T-helper 9 cell (primary cell): Measurements from ENCODE around the gene F5.
"Not testable (repeated sequence)": the region's sequence is repeated elsewhere in the genome, so short reads cannot be mapped to it uniquely, and the experiment has no call there.

Experiments
- DNase-seq: peaks from one replicate; pipeline ENCODE4 v3.0.0-alpha.2; 2020

The F5 gene

GRCh38 chr1:169508432-169509338 lies 77.6 kb downstream of the F5 start:
- DNase-seq: no peak

GRCh38 chr1:169507413-169507812 lies 78.9 kb downstream of the F5 start:
- DNase-seq: no peak

GRCh38 chr1:169503601-169504000 lies 82.7 kb downstream of the F5 start:
- DNase-seq: not testable (repeated sequence)

GRCh38 chr1:169499807-169500206 lies 86.5 kb downstream of the F5 start:
- DNase-seq: no peak

- DNase-seq: no peak
Measured at GRCh38 chr1:169497317-169497716, 89.0 kb downstream of the F5 start.

- no peak for DNase-seq
Measured at GRCh38 chr1:169495916-169496315, 90.4 kb downstream of the F5 start.

- no peak for DNase-seq
Measured at GRCh38 chr1:169495046-169495775, 91.1 kb downstream of the F5 start.

- no peak for DNase-seq
Measured at GRCh38 chr1:169494343-169494742, 91.9 kb downstream of the F5 start.

- no peak for DNase-seq
Measured at GRCh38 chr1:169493251-169493650, 93.0 kb downstream of the F5 start.

GRCh38 chr1:169491845-169492281 lies 94.4 kb downstream of the F5 start:
- no peak for DNase-seq

GRCh38 chr1:169488157-169488556 lies 98.1 kb downstream of the F5 start:
- DNase-seq: no peak

GRCh38 chr1:169487561-169487960 lies 98.7 kb downstream of the F5 start:
- DNase-seq: no peak

- DNase-seq: no peak
Measured at GRCh38 chr1:169487133-169487532, 99.1 kb downstream of the F5 start.

- DNase-seq: no peak
Measured at GRCh38 chr1:169486281-169487051, 99.8 kb downstream of the F5 start.

GRCh38 chr1:169485431-169486280 lies 100.6 kb downstream of the F5 start, which contains the start of gene SLC19A2:
SLC19A2 (minus strand) TSS chr1:169485944; CDS start chr1:169485766, 178 bp downstream.
- DNase-seq: peak; percentile 88

- DNase-seq: peak; percentile 7
Measured at GRCh38 chr1:169484683-169485430, 101.4 kb downstream of the F5 start.

- DNase-seq: no peak
Measured at GRCh38 chr1:169484101-169484500, 102.2 kb downstream of the F5 start.

- no peak for DNase-seq
Measured at GRCh38 chr1:169483500-169483966, 102.7 kb downstream of the F5 start.

- no peak for DNase-seq
Measured at GRCh38 chr1:169479363-169480066, 106.8 kb downstream of the F5 start.

GRCh38 chr1:169478094-169478672 lies 108.1 kb downstream of the F5 start:
- no peak for DNase-seq
